ENCODE measurements around the gene TMEM43. TPM values are rescaled to one million over a fixed set of nuclear protein-coding genes. Genes with fewer than 3 reads are reported as not detected.

Gene TMEM43
- total and polyA plus RNA-seq, 2 experiments from 2014 or later, result 59.4 to 73.1 TPM

DNA sequence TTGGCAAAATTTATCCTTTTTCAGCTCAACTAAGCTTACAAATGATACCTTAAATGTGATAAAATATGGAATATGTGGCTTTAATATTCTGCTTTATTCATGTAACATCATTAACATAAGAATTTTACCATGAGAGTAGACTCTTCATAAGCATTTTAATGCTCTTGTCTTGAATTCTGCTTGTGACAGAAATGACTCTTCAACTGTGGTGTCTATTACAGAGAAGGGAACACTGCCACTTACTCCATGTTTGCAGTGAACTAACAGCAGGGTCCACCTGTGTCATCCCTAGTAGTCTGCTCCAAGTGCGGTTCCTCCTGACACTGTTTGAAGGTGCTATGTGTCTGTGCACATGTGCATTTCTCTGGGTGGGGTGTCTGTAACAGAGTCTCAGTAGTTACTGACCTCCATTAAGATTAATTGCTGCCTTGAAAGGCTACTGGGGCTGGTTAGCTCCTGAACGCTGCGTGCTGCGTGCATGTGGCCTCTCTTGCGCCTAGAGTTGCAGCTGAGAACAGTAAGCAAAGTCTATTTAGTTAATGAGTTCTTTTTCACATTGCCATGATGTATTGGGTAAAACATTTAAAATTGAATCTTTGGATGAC lies 62.1 kb downstream of the TMEM43 start:
- Histone ChIP-seq H3K9me2 (replicated peaks; ENCODE audit: insufficient read depth) (no peaks in the 10 kb centered on the region), H3K4me1 (ENCODE audit: insufficient read depth) (no peaks in the 10 kb centered on the region), H3K27ac (no peak overlapping the region), H3K4me2 (no peak overlapping the region), H4K20me1 (ENCODE audit: insufficient read depth, poor library complexity, severe bottlenecking) (no peaks in the 10 kb centered on the region), H3K79me2 (peaks cover 53% of the 10 kb centered on the region), H3K36me3 (replicated peaks; ENCODE audit: insufficient read depth, low read depth) (peaks cover 2% of the 10 kb centered on the region), H3K9me3 (ENCODE audit: low read depth) (no peaks in the 10 kb centered on the region), H2AFZ (no peak overlapping the region), H3K27me3 (no peaks in the 10 kb centered on the region), H3K4me3 (no peak overlapping the region)
- DNase-seq (ENCODE audit: low spot score), result no peak
- TF ChIP-seq EZH2 (IDR thresholded peaks at IDR 0.05; ENCODE audit: borderline replicate concordance) (no peak), EZH2phosphoT487 (IDR thresholded peaks at IDR 0.05; ENCODE audit: low read depth, severe bottlenecking, unreplicated experiment) (no peak), CTCF (IDR thresholded peaks at IDR 0.05; ENCODE audit: poor library complexity) (no peak)
- 96% methylated on average over 5 of the region's 5 CpGs for WGBS (ENCODE audit: low lambda C conversion rate, missing lambda C conversion rate)

GRCh38 chr3:14188041-14188754 lies 63.3 kb downstream of the TMEM43 start:
- H3K79me2 ChIP-seq, result peaks cover 55% of the 10 kb centered on the region
- no peak for TF ChIP-seq CTCF (IDR thresholded peaks at IDR 0.05; ENCODE audit: poor library complexity)
- no peak for TF ChIP-seq EZH2 (IDR thresholded peaks at IDR 0.05; ENCODE audit: borderline replicate concordance)
- TF ChIP-seq EZH2phosphoT487 (IDR thresholded peaks at IDR 0.05; ENCODE audit: low read depth, severe bottlenecking, unreplicated experiment), result no peak

More at GRCh38 chr3:14188041-14188754, 63.3 kb downstream of the TMEM43 start:
- no peak for DNase-seq (ENCODE audit: low spot score)
- Histone ChIP-seq H3K9me2 (replicated peaks; ENCODE audit: insufficient read depth) (no peaks in the 10 kb centered on the region), H3K27me3 (no peaks in the 10 kb centered on the region), H2AFZ (no peak overlapping the region), H3K36me3 (replicated peaks; ENCODE audit: insufficient read depth, low read depth) (peaks cover 2% of the 10 kb centered on the region), H3K9me3 (ENCODE audit: low read depth) (no peaks in the 10 kb centered on the region), H3K4me2 (no peak overlapping the region), H3K4me1 (ENCODE audit: insufficient read depth) (no peaks in the 10 kb centered on the region), H4K20me1 (ENCODE audit: insufficient read depth, poor library complexity, severe bottlenecking) (no peaks in the 10 kb centered on the region), H3K4me3 (no peak overlapping the region), H3K27ac (no peak overlapping the region)
- WGBS (ENCODE audit: low lambda C conversion rate, missing lambda C conversion rate), result 86% methylated on average over 4 of the region's 4 CpGs

Other genes starting within 250 kb of the TMEM43 start
- gene WNT7A, start 245.0 kb upstream of the TMEM43 start, total RNA-seq, result 0.13 and 0.28 TPM in 2 replicates
- 0.04 and 0.39 TPM in 2 replicates for gene WNT7A, start 245.0 kb upstream of the TMEM43 start, polyA plus RNA-seq
- 14.6 and 15.2 TPM in 2 replicates for gene CHCHD4, start 182 bp upstream of the TMEM43 start, total RNA-seq
- 21.8 and 22.8 TPM in 2 replicates for gene CHCHD4, start 182 bp upstream of the TMEM43 start, polyA plus RNA-seq
- 28.6 and 29.5 TPM in 2 replicates for gene XPC, start 53.5 kb downstream of the TMEM43 start, total RNA-seq
- gene XPC, start 53.5 kb downstream of the TMEM43 start, polyA plus RNA-seq, result 27.3 and 27.4 TPM in 2 replicates
- 10.5 and 12.4 TPM in 2 replicates for gene LSM3, start 53.8 kb downstream of the TMEM43 start, total RNA-seq
- gene LSM3, start 53.8 kb downstream of the TMEM43 start, polyA plus RNA-seq, result 22.1 and 26.4 TPM in 2 replicates

All from hepatocyte (in vitro differentiated cells).